Cerebellar nuclear complex (tissue), 1 donor: Measurements from ENCODE around the gene VTN.

Experiments used
- DNase-seq, 2 experiments: peaks; one replicate each; lab custom pipeline; 2025; lab: John Stamatoyannopoulos, UW

The VTN gene

DNA sequence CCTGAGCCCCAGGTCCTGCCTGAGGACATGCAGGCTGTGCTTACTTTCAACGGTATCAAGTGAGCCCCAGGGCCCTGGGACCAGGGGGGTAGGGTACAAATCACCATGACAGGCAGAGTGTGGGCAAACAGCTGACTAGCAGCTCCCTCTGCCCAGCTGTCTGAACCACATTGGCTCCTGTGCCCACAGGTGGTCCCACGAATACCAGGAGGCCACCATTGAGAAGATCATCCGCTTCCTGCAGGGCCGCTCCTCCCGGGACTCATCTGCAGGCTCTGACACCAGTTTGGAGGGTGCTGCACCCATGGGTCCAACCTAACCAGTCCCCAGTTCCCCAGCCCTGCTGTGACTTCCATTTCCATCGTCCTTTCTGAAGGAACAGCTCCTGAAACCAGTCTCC, 25.9 kb upstream of the VTN start:
- DNase-seq = no peak

DNA sequence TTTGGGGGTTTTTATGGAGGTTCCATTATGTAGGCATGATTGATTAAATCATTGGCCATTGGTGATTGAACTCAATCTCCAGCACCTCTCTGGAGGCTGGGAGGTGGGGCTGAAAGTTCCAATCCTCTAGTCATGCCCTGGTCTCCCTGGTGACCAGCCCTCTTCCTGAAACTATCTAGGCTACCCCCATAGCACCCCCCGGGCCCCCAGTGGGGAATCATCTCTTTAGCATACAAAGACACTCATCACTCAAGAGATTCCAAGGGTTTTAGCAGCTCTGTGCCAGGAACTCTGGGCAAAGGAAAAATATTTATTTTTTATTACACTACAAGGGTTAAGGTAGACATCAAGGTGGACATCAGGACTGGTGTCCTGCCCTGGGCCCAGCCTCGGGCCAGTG, 25.3 kb upstream of the VTN start:
- DNase-seq = no peak

GRCh38 chr17:28394337-28395116, 24.4 kb upstream of the VTN start:
- DNase-seq = no peak

DNA sequence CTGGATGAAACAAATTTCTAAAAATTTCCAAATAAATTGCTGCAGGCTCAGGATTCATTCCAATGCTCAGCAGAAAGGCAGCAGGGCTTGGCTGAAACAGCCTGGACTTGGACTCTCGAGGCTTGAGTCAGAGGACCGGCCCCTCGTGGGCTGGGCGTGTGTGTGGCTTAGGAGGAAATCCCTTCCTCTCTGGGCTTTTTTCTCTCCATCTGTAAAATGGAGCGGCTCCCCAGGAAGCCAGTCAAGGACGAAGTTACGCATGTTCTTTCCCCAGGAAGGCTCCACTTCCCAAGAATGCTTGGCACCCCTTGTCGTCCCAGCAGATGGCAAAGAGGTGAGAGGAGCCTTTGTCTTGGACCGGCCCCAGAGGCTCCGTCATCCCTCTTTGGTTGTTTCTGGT, 22.4 kb upstream of the VTN start:
- DNase-seq = no peak

DNA sequence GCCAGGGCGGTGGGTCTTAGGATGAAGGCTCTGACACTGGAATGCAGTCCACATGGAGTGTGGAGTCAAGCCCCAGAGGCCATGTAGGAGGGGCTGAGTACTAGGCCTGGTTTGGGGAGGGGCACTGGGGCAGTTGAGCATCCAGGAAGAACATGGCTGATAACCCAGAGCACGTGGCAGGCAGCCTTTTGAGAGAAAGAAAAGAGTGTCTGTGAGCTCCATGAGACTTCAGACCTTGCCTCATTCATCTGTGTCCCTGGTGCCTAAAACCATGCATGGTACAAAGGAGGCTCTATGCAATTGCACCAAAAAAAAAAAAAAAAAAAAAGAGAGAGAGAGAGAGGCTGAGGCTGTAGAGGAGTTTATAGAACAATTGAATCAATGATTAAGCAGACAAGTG, 21.3 kb upstream of the VTN start:
- DNase-seq = no peak

GRCh38 chr17:28390984-28391383, 20.9 kb upstream of the VTN start:
- no peak for DNase-seq

DNA sequence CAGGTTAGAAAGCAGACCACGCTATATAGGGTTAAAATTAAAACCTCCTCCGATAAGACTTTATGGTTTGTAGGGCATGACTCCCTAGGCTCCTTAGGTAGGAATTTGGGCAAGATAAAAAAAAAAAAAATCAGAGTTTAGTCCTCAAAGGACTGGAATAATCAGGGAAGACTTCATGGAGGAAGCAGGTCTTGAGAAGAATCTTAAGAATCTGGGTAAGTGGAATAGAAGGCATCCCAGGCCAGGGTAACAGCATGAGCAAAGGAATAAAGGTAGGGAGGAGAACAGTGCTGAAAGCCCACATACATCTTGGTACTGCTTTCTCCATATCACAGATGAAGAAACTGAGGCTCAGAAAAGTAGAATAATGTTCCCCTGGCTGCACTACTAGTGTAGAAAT, 20.5 kb upstream of the VTN start:
- DNase-seq = no peak

GRCh38 chr17:28390141-28390540, 20.0 kb upstream of the VTN start:
- no peak for DNase-seq

GRCh38 chr17:28388106-28388505, 18.0 kb upstream of the VTN start:
- DNase-seq = no peak

- DNase-seq = no peak
Observed at GRCh38 chr17:28386391-28386790, 16.3 kb upstream of the VTN start.

- DNase-seq = no peak
Observed at GRCh38 chr17:28385406-28385805, 15.3 kb upstream of the VTN start.

- DNase-seq = no peak
Observed at GRCh38 chr17:28385037-28385400, 14.9 kb upstream of the VTN start.

- no peak for DNase-seq
Observed at GRCh38 chr17:28384281-28385036, 14.4 kb upstream of the VTN start.

- no peak for DNase-seq
Observed at GRCh38 chr17:28381141-28381825, 11.2 kb upstream of the VTN start.

DNA sequence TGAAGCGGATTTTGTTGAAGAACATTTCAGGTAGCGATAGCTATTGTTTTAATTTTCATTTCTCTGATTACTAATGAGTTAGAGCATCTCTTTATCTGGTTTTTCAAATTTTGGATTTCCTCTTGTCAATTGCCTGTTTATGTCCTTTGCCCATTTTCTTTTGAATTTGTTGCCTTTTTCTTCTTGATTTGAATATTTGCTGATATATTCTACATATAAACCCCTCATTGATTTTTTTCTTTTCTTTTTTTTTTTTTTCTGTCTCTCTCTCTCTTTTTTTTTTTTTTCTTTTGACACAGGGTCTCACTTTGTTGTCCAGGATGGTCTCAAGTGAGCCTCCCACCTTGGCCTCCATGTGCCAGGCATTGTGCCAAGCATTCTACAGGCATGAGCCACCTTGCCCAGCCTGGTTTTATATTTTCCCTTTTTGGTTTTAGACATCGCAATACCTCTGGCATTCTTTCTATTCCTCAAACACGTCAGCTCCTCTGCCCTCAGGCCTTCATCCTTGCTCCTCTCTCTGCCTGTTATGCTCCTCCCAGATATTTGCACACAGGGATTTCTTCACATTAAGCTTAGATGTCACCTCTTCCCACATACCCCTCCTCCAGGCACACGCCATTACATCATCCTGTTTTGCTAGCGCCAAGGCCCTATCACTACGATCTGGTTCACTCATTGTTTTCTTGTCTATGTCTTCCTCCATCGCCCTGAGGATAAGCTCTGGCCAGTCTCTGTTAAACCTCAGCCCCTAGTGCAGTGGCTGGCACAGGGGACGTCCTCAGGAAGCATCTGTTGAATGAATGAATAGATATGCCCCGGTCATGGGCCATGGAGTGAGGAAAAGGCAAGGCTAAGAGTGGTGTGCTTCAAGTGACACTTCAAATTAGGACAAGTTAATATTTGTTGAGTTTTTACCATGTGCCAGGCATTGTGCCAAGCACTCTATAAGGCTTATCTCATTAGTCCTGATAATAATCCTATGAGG, 10.0 kb upstream of the VTN start:
- no peak for DNase-seq

GRCh38 chr17:28372945-28373274, 2.8 kb upstream of the VTN start:
- no peak for DNase-seq

DNA sequence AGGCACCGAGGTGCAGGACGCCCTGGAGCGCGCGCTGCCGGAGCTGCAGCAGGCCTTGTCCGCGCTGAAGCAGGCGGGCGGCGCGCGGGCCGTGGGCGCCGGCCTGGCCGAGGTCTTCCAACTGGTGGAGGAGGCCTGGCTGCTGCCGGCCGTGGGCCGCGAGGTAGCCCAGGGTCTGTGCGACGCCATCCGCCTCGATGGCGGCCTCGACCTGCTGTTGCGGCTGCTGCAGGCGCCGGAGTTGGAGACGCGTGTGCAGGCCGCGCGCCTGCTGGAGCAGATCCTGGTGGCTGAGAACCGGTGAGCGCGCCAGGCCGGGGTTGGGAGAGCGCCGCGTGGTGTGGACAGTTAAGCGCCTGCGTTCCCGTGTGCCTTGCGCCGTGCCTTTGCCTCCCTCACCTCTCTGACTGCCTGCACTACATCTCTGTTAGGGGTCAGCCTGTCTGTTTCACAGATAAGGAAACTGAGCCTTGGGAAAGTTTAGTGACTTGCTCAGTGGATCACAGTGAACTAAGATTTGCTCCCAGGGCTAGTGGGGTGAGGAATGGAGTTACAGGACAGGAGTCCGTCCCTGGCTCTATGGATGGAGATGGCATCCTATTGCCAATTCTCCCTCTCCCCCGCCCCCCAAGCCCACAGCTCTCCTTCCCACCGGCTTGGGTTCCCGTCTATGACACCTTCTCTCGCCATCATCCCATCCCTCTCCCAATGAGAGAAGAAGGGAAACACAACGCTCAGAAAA, 2.3 kb upstream of the VTN start:
- no peak for DNase-seq

DNA sequence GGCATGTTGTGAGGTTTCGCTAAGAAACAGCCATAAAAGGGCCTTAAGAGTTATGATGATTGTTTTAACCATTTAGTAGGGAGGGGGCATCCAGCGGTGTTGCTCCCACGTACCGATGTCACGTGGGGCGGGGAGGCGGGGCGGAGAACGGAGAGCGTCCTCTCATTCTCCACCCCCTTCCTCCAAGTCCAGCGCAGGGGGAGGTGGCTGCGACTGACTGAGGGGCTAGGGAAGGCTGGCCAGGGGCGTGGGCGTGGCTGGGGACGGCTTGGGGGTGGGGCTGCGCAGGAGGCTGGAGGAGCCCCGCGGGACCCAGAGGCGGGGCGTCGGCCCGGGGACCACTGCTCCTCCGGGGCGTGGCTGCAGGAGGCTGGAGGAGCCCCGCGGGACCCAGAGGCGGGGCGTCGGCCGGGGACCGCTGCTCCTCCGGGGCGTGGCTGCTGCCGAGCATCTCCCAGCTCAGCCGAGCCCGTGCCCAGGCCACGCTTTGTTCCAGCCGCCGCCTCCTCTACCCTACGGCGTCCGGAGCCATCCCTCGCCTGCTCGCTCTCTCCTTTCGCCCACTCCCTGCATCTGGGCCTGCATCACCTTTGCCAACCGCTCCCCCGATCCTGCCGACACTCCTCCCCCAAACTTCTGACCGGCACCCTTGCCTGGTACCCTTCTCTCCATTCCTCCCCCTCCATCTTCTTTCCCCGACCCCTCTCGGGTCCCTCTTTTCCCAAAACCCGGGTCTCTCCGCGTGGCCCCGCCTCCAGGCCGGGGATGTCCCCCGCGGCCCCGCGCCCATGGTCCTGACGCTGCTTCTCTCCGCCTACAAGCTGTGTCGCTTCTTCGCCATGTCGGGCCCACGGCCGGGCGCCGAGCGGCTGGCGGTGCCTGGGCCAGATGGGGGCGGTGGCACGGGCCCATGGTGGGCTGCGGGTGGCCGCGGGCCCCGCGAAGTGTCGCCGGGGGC, 1.4 kb upstream of the VTN start, which contains the start of gene SARM1:
SARM1 (plus strand) TSS at position 450 of the 958 bp plus-strand sequence; CDS start at position 789, 339 bp downstream.
- peak in 1 of 2 experiments; percentile 16 for DNase-seq

GRCh38 chr17:28370744-28371103, 617 bp upstream of the VTN start:
- DNase-seq = no peak

DNA sequence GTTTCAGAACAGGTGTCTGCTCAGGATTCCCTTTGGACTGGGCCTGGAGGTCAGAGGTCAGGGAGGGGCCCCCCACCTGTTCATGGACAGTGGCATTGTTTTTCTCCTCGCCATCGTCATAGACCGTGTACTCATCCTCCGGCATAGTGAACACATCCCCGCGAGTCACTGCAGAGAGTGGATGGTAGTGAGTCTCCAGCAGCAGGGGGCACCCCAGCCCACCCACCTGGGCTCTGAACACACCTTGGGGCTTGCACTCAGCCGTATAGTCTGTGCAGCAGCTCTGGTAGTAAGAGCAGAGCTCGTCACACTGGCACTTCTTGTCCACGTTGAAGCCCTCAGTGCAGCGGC, 448 bp downstream of the VTN start:
- DNase-seq = no peak
